ENCODE data around the gene FKBP14.

DNA sequence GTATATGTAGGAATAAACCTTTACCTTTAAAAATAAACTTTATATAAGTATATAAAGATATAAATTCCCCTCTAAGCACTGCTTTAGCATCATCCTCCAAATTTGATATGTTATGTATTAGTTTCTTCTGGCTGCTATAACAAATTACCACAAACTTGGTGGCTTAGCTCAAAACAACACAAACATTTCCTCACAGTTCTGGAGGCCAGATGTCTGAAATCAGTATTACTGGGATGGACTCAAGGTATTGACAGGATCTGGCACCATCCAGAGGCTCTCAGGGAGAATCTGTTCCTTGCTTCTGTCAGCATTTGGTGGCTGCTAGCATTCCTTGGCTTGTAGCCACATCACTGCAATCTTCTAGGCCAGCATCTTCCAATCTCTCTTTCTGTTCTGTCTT lies 30.2 kb downstream of the FKBP14 start:
- no peak for TF ChIP-seq CTCF (IDR thresholded peaks at IDR 0.05)
- TF ChIP-seq POLR2AphosphoS5 (IDR thresholded peaks at IDR 0.05; ENCODE audit: insufficient read depth in 1 of 2, low read depth in 1 of 2) = no peak
